GM19438 (cell line): ENCODE measurements around the gene CPA5.
"Not testable (repeated sequence)": the region's sequence is repeated elsewhere in the genome, so short reads cannot be mapped to it uniquely, and the experiment has no call there.

Experiments
- ATAC-seq: cut with Tn5 transposase; IDR thresholded peaks from one replicate; pipeline ENCODE4 v1.9.1; 2021; ENCODE audit warnings: low read depth; ENCODE audit not compliant: unreplicated experiment

CPA5 gene

GRCh38 chr7:130344271-130344866, at the start of gene CPA5:
Gene CPA5, plus strand, starts transcription at chr7:130344816. Its CDS starts 1,670 bp downstream, at chr7:130346486.
- ATAC-seq, result no peak

- ATAC-seq, result no peak
Observed at GRCh38 chr7:130296221-130296951, 48.2 kb upstream of the CPA5 start.

GRCh38 chr7:130297628-130298543, 46.7 kb upstream of the CPA5 start:
- ATAC-seq, result no peak

- no peak for ATAC-seq
Observed at GRCh38 chr7:130298544-130299326, 45.9 kb upstream of the CPA5 start.

GRCh38 chr7:130299866-130300265, 44.8 kb upstream of the CPA5 start:
- ATAC-seq, result no peak

GRCh38 chr7:130301501-130302020, 43.1 kb upstream of the CPA5 start:
- no peak for ATAC-seq

- no peak for ATAC-seq
Observed at GRCh38 chr7:130302649-130303048, 42.0 kb upstream of the CPA5 start.

- ATAC-seq, result no peak
Observed at GRCh38 chr7:130303127-130303526, 41.5 kb upstream of the CPA5 start.

- ATAC-seq, result no peak
Observed at GRCh38 chr7:130303551-130303950, 41.1 kb upstream of the CPA5 start.

GRCh38 chr7:130303982-130304381, 40.6 kb upstream of the CPA5 start:
- no peak for ATAC-seq

GRCh38 chr7:130304878-130305277, 39.7 kb upstream of the CPA5 start:
- ATAC-seq, result no peak

- no peak for ATAC-seq
Observed at GRCh38 chr7:130305433-130306042, 39.1 kb upstream of the CPA5 start.

GRCh38 chr7:130309986-130310385, 34.6 kb upstream of the CPA5 start:
- no peak for ATAC-seq

- ATAC-seq, result no peak
Observed at GRCh38 chr7:130314305-130314704, 30.3 kb upstream of the CPA5 start.

GRCh38 chr7:130319541-130319940, 25.1 kb upstream of the CPA5 start:
- ATAC-seq, result no peak

GRCh38 chr7:130321542-130322229, 22.9 kb upstream of the CPA5 start:
- ATAC-seq, result not testable (repeated sequence)

- ATAC-seq, result no peak
Observed at GRCh38 chr7:130322615-130323014, 22.0 kb upstream of the CPA5 start.

- ATAC-seq, result no peak
Observed at GRCh38 chr7:130324306-130324943, 20.2 kb upstream of the CPA5 start.

GRCh38 chr7:130329681-130330080, 14.9 kb upstream of the CPA5 start:
- no peak for ATAC-seq
